ENCODE results near the gene SAMD4B.
"Not testable (repeated sequence)": the region's sequence is repeated elsewhere in the genome, so short reads cannot be mapped to it uniquely, and the experiment has no call there.

Gene SAMD4B

GRCh38 chr19:39365531-39365930 is 23.3 kb downstream of the SAMD4B start:
- no peak for DNase-seq (ENCODE audit: low read depth in 2 of 2)

- DNase-seq (ENCODE audit: low read depth in 2 of 2) = no peak
Measured at GRCh38 chr19:39369200-39369599, 27.0 kb downstream of the SAMD4B start.

- DNase-seq (ENCODE audit: low read depth in 2 of 2) = no peak
Measured at GRCh38 chr19:39370735-39371134, 28.5 kb downstream of the SAMD4B start.

GRCh38 chr19:39372047-39372802 is 30.0 kb downstream of the SAMD4B start:
- DNase-seq (ENCODE audit: low read depth in 2 of 2) = no peak

- no peak for DNase-seq (ENCODE audit: low read depth in 2 of 2)
Measured at GRCh38 chr19:39372941-39373340, 30.7 kb downstream of the SAMD4B start.

- DNase-seq (ENCODE audit: low read depth in 2 of 2) = no peak
Measured at GRCh38 chr19:39375929-39376328, 33.7 kb downstream of the SAMD4B start.

GRCh38 chr19:39377373-39378362 is 35.4 kb downstream of the SAMD4B start:
- DNase-seq (ENCODE audit: low read depth in 2 of 2) = no peak

- not testable (repeated sequence) for DNase-seq (ENCODE audit: low read depth in 2 of 2)
Measured at GRCh38 chr19:39379366-39379765, 37.1 kb downstream of the SAMD4B start.

- no peak for DNase-seq (ENCODE audit: low read depth in 2 of 2)
Measured at GRCh38 chr19:39379865-39380396, 37.7 kb downstream of the SAMD4B start.

- DNase-seq (ENCODE audit: low read depth in 2 of 2) = no peak
Measured at GRCh38 chr19:39380521-39381502, 38.6 kb downstream of the SAMD4B start.

- DNase-seq (ENCODE audit: low read depth in 2 of 2) = no peak
Measured at GRCh38 chr19:39381910-39382611, 39.8 kb downstream of the SAMD4B start.

- DNase-seq (ENCODE audit: low read depth in 2 of 2) = no peak
Measured at GRCh38 chr19:39382991-39383828, 41.0 kb downstream of the SAMD4B start.

- no peak for DNase-seq (ENCODE audit: low read depth in 2 of 2)
Measured at GRCh38 chr19:39384839-39385568, 42.8 kb downstream of the SAMD4B start.

- DNase-seq (ENCODE audit: low read depth in 2 of 2) = no peak
Measured at GRCh38 chr19:39385629-39386411, 43.6 kb downstream of the SAMD4B start.

GRCh38 chr19:39386557-39386956 is 44.3 kb downstream of the SAMD4B start:
- no peak for DNase-seq (ENCODE audit: low read depth in 2 of 2)

GRCh38 chr19:39388657-39389056 is 46.4 kb downstream of the SAMD4B start:
- no peak for DNase-seq (ENCODE audit: low read depth in 2 of 2)

GRCh38 chr19:39389631-39390414 is 47.6 kb downstream of the SAMD4B start:
- DNase-seq (ENCODE audit: low read depth in 2 of 2) = no peak

GRCh38 chr19:39390451-39390750 is 48.2 kb downstream of the SAMD4B start:
- peak in 1 of 2 donors; percentile 60 for DNase-seq (ENCODE audit: low read depth in 2 of 2)
